ENCODE data around the gene GPR3. TPM values are rescaled to one million over a fixed set of nuclear protein-coding genes. Genes with fewer than 3 reads are reported as not detected.

GPR3 gene
- total and polyA plus RNA-seq, 4 donors = under 0.01 to 0.30 TPM; not detected in 2

- DNase-seq (ENCODE audit: low spot score) = no peak
- TF ChIP-seq ATF3 (IDR thresholded peaks at IDR 0.05) (no peak), YY1 (IDR thresholded peaks at IDR 0.05) (no peak), FOXA1 (IDR thresholded peaks at IDR 0.05) (no peak), SP1 (IDR thresholded peaks at IDR 0.05) (no peak), RXRA (IDR thresholded peaks at IDR 0.05) (no peak), HNF4A (conservative IDR thresholded peaks at IDR 0.05) (no peak), NR2F2 (IDR thresholded peaks at IDR 0.05) (no peak), HNF4G (IDR thresholded peaks at IDR 0.05) (no peak), RAD21 (IDR thresholded peaks at IDR 0.05) (no peak), FOXA2 (IDR thresholded peaks at IDR 0.05) (no peak), ZBTB33 (IDR thresholded peaks at IDR 0.05) (no peak), MAX (IDR thresholded peaks at IDR 0.05) (no peak), REST (IDR thresholded peaks at IDR 0.05) (no peak), CTCF (IDR thresholded peaks at IDR 0.05; ENCODE audit: low read depth, low read length, missing input control) (no peak), TAF1 (conservative IDR thresholded peaks at IDR 0.05) (no peak)
- H3K36me3 ChIP-seq (ENCODE audit: control insufficient read depth in 4 of 4, insufficient read depth in 3 of 4, low read depth in 1 of 4, low read length in 3 of 4) = no peaks in the 10 kb centered on the region
- WGBS = 13% methylated on average over 13 of the region's 13 CpGs
- H3K4me1 ChIP-seq (ENCODE audit: control insufficient read depth in 4 of 4, insufficient read depth in 4 of 4, low read length in 3 of 4) = peaks cover 5 to 12% (median 8%) of the 10 kb centered on the region in 4 donors
- peak overlapping the region; percentile 52 to 64 for H3K27ac ChIP-seq (ENCODE audit: low read depth in 1 of 2, low read length in 2 of 2)
- no peaks in the 10 kb centered on the region for H3K27me3 ChIP-seq (ENCODE audit: control insufficient read depth in 4 of 4, insufficient read depth in 4 of 4, low read length in 3 of 4)
- peak overlapping the region in 1 of 3 donors; percentile 44 for H3K4me3 ChIP-seq (ENCODE audit: low read depth in 1 of 3, low read length in 3 of 3)
- no peak overlapping the region for H3K9ac ChIP-seq (ENCODE audit: low read depth in 1 of 2, low read length in 2 of 2)
- no peaks in the 10 kb centered on the region for H3K9me3 ChIP-seq (ENCODE audit: control insufficient read depth in 4 of 4, low read length in 3 of 4)
These were observed 819 bp upstream of the GPR3 start for GRCh38 chr1:27391511-27392095.
